Keratinocyte (primary cell): ENCODE data around the gene FANCC. TPM values are rescaled to one million over a fixed set of nuclear protein-coding genes. Genes with fewer than 3 reads are reported as not detected.

Experiments
- DNase-seq: peaks from one replicate; pipeline ENCODE4 v3.0.0-alpha.2; 2011; ENCODE audit warnings: low read depth, missing footprints, low spot score
- FAIRE-seq: peaks from 2 replicates; lab custom pipeline; 2011; peaks lifted over from hg19 to GRCh38; lab: Jason Lieb, UNC
- H2AFZ ChIP-seq: 2 replicates; pipeline ENCODE4 v1.6.0; 2012; ENCODE audit warnings: low read length, control low read depth, inconsistent platforms; ENCODE audit not compliant: control insufficient read depth
- H3K27ac ChIP-seq: 2 replicates; pipeline ENCODE4 v1.5.1; 2011; ENCODE audit warnings: low read length; ENCODE audit not compliant: control insufficient read depth, insufficient read depth
- H3K27me3 ChIP-seq: 3 replicates; pipeline ENCODE4 v1.6.0; 2011; ENCODE audit warnings: low read length; ENCODE audit not compliant: control insufficient read depth, insufficient read depth; ENCODE audit errors: extremely low read depth
- H3K36me3 ChIP-seq, 2 experiments: 2 replicates in 1 of 2; 3 replicates in 1 of 2; pipeline ENCODE4 v1.5.1; 2011; ENCODE audit warnings: low read length in 2 of 2, mild to moderate bottlenecking in 1 of 2; ENCODE audit not compliant: control insufficient read depth in 2 of 2, insufficient read depth in 2 of 2; ENCODE audit errors: extremely low read depth in 1 of 2
- H3K4me1 ChIP-seq: 3 replicates; pipeline ENCODE4 v1.5.1; 2011; ENCODE audit warnings: low read length; ENCODE audit not compliant: control insufficient read depth, insufficient read depth; ENCODE audit errors: extremely low read depth
- H3K4me2 ChIP-seq: 3 replicates; pipeline ENCODE4 v1.6.0; 2011; ENCODE audit warnings: low read depth, low read length; ENCODE audit not compliant: control insufficient read depth, insufficient read depth; ENCODE audit errors: extremely low read depth
- H3K4me3 ChIP-seq, 3 experiments: fragments of 200-600 bp in 1 of 3; sonication (generic) in 1 of 3; 2 replicates in 2 of 3; 3 replicates in 1 of 3; pipeline ENCODE4 v1.5.1; 2011 to 2016; ENCODE audit warnings: low read length in 3 of 3, mild to moderate bottlenecking in 3 of 3, control low read depth in 2 of 3, inconsistent platforms in 1 of 3, low read depth in 1 of 3, mixed read lengths in 1 of 3, mixed run types in 1 of 3, moderate library complexity in 1 of 3; ENCODE audit not compliant: control insufficient read depth in 2 of 3, insufficient read depth in 2 of 3; ENCODE audit errors: extremely low read depth in 1 of 3
- H3K79me2 ChIP-seq: 2 replicates; pipeline ENCODE4 v1.6.0; 2012; ENCODE audit warnings: low read length; ENCODE audit not compliant: control insufficient read depth, insufficient read depth
- H3K9ac ChIP-seq: 3 replicates; pipeline ENCODE4 v1.6.0; 2011; ENCODE audit warnings: low read length; ENCODE audit not compliant: control insufficient read depth, insufficient read depth; ENCODE audit errors: extremely low read depth
- H3K9me1 ChIP-seq: 3 replicates; pipeline ENCODE4 v1.6.0; 2011; ENCODE audit warnings: low read length; ENCODE audit not compliant: control insufficient read depth, insufficient read depth; ENCODE audit errors: extremely low read depth
- H3K9me3 ChIP-seq: 2 replicates; pipeline ENCODE4 v1.5.1; 2012; ENCODE audit warnings: low read depth, low read length; ENCODE audit not compliant: control insufficient read depth
- H4K20me1 ChIP-seq: 3 replicates; pipeline ENCODE4 v1.6.0; 2011; ENCODE audit warnings: low read length; ENCODE audit not compliant: control insufficient read depth, insufficient read depth; ENCODE audit errors: extremely low read depth
- CTCF ChIP-seq, 3 experiments: IDR thresholded peaks in 1 of 3; conservative IDR thresholded peaks in 1 of 3; optimal IDR thresholded peaks in 1 of 3; 2 replicates in 2 of 3; 3 replicates in 1 of 3; pipeline versions ENCODE3 to v1.5.1; 2011; ENCODE audit warnings: low read length in 3 of 3, mild to moderate bottlenecking in 3 of 3, moderate library complexity in 2 of 3, control low read depth in 1 of 3, inconsistent platforms in 1 of 3; ENCODE audit not compliant: insufficient read depth in 2 of 3; ENCODE audit errors: extremely low read depth in 1 of 3
- EZH2 ChIP-seq: IDR thresholded peaks from one replicate; pipeline ENCODE4 v1.6.1; 2012; ENCODE audit warnings: inconsistent platforms, mild to moderate bottlenecking, low read length, moderate library complexity
- dilution Hi-C: fragments of 300-500 bp; cut with MboI; formaldehyde crosslinking; loops from one replicate; pipeline ENCODE4 v1.7.0; 2020; ENCODE audit warnings: low sequenced_read_pairs; ENCODE audit not compliant: extremely low pct_ligation_motif_present
- polyA plus RNA-seq, 5 experiments: library from polyadenylated mRNA; depleted of rRNA in 3 of 5; stranded (reverse) in 3 of 5; stranded (forward) in 1 of 5; unstranded in 1 of 5; fragments of >200 nt; gene quantifications; 1 replicate in 1 of 5; 2 replicates in 3 of 5; 3 replicates in 1 of 5; pipeline versions ENCODE4 v1.2.1 to v1.2.3, GENCODE V29; 2011 to 2012; ENCODE audit warnings: missing spikeins in 2 of 5, low read depth in 1 of 5, low replicate concordance in 1 of 5

FANCC gene
- polyA plus RNA-seq, 1 donor (not counting 4 experiments of a cell fraction or from before 2014, with no cell fraction given) = 8.3 TPM

DNA sequence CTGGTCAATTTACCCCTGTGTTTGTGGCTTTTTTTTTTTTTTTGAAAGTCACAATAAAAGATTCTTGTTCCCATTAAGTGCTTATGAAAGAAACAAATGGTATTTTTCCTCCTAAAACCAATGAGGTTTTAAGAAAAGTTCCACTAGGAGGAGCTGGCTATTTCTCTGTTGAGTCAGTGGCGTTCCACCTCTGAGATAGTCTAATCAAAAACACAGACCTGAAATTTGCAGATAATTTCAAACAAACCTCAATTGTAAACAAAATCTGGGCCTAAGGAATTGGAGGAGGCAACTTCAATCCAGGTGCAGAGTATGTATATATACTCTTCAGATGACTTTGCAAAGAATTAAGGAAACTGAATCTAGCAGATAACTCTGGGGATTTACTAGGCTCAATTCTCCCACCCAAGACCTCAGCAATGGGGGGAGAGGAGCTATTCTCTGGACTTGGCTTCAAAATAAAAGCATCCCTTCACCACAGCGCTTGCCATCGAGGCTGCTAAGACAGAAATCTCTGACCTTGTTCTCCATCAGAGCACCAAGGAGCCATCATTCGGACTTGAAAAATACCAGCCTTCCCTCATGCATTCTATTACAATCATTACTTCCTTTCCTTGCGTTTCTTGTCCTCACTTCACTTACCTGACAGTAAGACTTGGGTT lies 52.4 kb downstream of the FANCC start:
- Histone ChIP-seq H3K9me1 (no peaks in the 10 kb centered on the region), H3K27me3 (no peaks in the 10 kb centered on the region), H3K36me3 (no peaks in the 10 kb centered on the region), H3K9ac (no peak overlapping the region), H3K4me2 (no peak overlapping the region), H3K4me1 (no peaks in the 10 kb centered on the region), H3K79me2 (no peaks in the 10 kb centered on the region), H4K20me1 (no peaks in the 10 kb centered on the region), H3K27ac (no peak overlapping the region), H2AFZ (no peak overlapping the region), H3K4me3 (no peak overlapping the region), H3K9me3 (no peaks in the 10 kb centered on the region)
- no peak for DNase-seq
- TF ChIP-seq EZH2 = no peak
- peak in 1 of 3 experiments; percentile 31 for TF ChIP-seq CTCF (optimal IDR thresholded peaks at IDR 0.05 in 1 of 3, IDR thresholded peaks at IDR 0.05 in 1 of 3, conservative IDR thresholded peaks at IDR 0.05 in 1 of 3; ENCODE audit: extremely low read depth in 1 of 3, insufficient read depth in 2 of 3, low read length in 3 of 3)
- dilution Hi-C loops = no loop called here
- FAIRE-seq = no peak

DNA sequence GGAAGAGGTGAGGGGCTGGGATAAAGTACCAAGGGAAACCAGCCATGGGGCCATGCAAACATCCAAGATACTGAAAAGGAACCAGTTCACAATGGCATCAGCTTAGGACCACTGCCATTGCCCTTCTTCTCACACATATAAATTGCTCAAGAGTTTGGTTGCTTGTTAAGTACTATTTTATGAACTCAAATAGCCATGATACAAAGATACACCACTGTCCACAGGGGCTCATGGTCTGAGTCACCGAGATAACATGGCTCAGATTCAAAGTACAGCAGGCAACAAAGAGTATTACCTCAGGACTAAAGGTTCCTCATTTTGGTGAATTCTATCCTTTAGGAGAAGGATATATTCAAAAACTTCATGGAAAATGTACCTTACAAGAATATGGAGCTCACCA lies 55.6 kb downstream of the FANCC start:
- DNase-seq = no peak
- H3K4me3 ChIP-seq = no peak overlapping the region
- no peak for TF ChIP-seq CTCF (optimal IDR thresholded peaks at IDR 0.05 in 1 of 3, IDR thresholded peaks at IDR 0.05 in 1 of 3, conservative IDR thresholded peaks at IDR 0.05 in 1 of 3; ENCODE audit: extremely low read depth in 1 of 3, insufficient read depth in 2 of 3, low read length in 3 of 3)
- TF ChIP-seq EZH2 = no peak
- FAIRE-seq = no peak
- no peaks in the 10 kb centered on the region for H3K9me1 ChIP-seq
- H3K9me3 ChIP-seq = no peaks in the 10 kb centered on the region
- H4K20me1 ChIP-seq = no peaks in the 10 kb centered on the region
- no peak overlapping the region for H3K4me2 ChIP-seq
- H2AFZ ChIP-seq = no peak overlapping the region
- no peaks in the 10 kb centered on the region for H3K36me3 ChIP-seq
- dilution Hi-C loops = no loop called here
- no peaks in the 10 kb centered on the region for H3K4me1 ChIP-seq
- H3K79me2 ChIP-seq = no peaks in the 10 kb centered on the region
- H3K9ac ChIP-seq = no peak overlapping the region
- no peaks in the 10 kb centered on the region for H3K27me3 ChIP-seq
- no peak overlapping the region for H3K27ac ChIP-seq
